ES-I3 (cell line): ENCODE results near the gene CRADD.

Source experiments
- H3K36me3 ChIP-seq: 2 replicates; pipeline ENCODE4 v1.6.1; 2013; ENCODE audit warnings: mild to moderate bottlenecking, low read length, control low read depth, moderate library complexity; ENCODE audit not compliant: insufficient read depth
- H3K4me1 ChIP-seq: 2 replicates; pipeline ENCODE4 v1.6.1; 2013; ENCODE audit warnings: mild to moderate bottlenecking, control low read depth, low read length; ENCODE audit not compliant: insufficient read depth
- H3K9ac ChIP-seq: 2 replicates; pipeline ENCODE4 v1.6.1; 2013; ENCODE audit warnings: low read depth, mild to moderate bottlenecking, low read length, moderate library complexity
- H3K9me3 ChIP-seq: 2 replicates; pipeline ENCODE4 v1.6.1; 2013; ENCODE audit warnings: mild to moderate bottlenecking, low read length, moderate library complexity; ENCODE audit not compliant: control insufficient read depth, insufficient read depth

Gene CRADD

DNA sequence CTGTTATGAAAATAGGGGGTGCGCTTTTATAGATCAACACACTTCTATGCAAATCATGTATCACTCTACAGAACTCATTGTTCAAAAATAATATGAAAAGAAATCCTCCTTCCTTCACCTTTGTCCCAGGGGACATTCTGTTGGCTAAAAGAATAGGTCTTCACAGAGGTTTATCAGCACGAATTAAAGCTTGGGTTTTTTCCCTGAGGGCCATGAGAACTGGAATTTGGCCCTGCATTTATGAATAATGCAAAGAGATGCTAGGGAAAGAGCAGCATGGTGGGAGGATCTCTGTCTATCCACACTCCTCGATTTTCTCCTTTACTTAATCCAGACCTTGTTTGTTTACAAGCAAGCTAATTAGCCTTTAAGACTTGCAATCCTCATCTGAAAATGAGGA is 16.2 kb upstream of the CRADD start:
- no peaks in the 10 kb centered on the region for H3K36me3 ChIP-seq
- H3K9ac ChIP-seq = no peak overlapping the region
- no peaks in the 10 kb centered on the region for H3K9me3 ChIP-seq
- no peaks in the 10 kb centered on the region for H3K4me1 ChIP-seq

GRCh38 chr12:93663006-93663728 is 14.0 kb upstream of the CRADD start:
- Histone ChIP-seq H3K9ac (no peak overlapping the region), H3K36me3 (no peaks in the 10 kb centered on the region), H3K4me1 (no peaks in the 10 kb centered on the region), H3K9me3 (no peaks in the 10 kb centered on the region)

- Histone ChIP-seq H3K9ac (no peak overlapping the region), H3K9me3 (no peaks in the 10 kb centered on the region), H3K36me3 (no peaks in the 10 kb centered on the region), H3K4me1 (no peaks in the 10 kb centered on the region)
These were observed 13.5 kb upstream of the CRADD start for GRCh38 chr12:93663729-93664084.

DNA sequence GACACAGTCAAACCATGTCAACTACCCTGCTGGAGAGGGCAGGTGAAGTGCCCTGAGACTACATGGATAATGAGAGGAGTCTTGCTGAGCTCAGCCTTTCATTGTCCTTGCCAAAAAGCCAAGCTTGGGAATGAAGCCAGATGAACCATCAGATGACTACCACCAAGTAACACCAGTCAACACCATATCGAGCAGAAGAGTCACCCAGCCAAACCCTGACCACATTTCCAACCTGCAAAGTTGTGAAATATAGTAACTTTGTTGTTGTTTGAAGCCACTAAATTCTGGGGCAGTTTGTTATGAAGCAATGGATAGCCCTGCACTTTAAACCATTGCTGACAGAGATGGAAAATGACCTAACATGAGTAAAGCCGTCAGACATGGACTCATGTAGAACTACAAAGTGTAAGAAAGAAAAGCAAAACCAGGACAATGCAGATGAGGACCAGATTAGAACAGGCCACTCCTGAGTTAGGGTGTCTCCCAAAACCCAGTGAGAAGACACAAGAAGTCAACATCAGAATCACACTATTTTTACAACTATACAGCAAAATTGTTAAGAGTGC is 12.5 kb upstream of the CRADD start:
- H3K4me1 ChIP-seq = no peaks in the 10 kb centered on the region
- no peak overlapping the region for H3K9ac ChIP-seq
- H3K9me3 ChIP-seq = peaks cover 7% of the 10 kb centered on the region; the same call in 1 of the 2 replicates
- no peaks in the 10 kb centered on the region for H3K36me3 ChIP-seq

GRCh38 chr12:93667672-93668071 is 9.5 kb upstream of the CRADD start:
- Histone ChIP-seq H3K9me3 (peaks cover 9% of the 10 kb centered on the region), H3K9ac (no peak overlapping the region), H3K4me1 (no peaks in the 10 kb centered on the region), H3K36me3 (no peaks in the 10 kb centered on the region)

DNA sequence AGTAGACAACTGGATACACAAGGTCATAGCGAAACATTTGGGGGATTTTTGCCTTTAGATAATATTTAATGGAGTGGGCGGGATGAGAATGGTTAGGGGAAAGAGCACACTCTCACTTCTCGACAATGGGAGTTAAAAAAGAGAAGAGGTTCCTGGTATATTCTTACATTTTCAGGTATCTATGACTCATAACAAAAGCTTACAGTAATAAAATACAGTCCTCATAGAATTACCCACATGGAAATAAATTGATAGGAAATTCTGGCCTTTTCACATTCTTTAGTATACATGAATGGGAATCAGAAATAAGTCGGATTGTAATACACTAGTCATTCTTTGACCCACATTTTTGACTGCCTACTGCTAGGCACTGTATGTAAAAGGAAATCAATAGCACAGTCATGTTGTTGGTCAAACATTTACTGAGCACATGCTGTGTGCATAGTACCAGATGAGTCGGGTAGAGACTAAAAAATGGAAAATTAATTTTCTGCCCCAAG is 8.2 kb upstream of the CRADD start:
- no peak overlapping the region for H3K9ac ChIP-seq
- no peaks in the 10 kb centered on the region for H3K4me1 ChIP-seq
- H3K9me3 ChIP-seq = peaks cover 9% of the 10 kb centered on the region
- H3K36me3 ChIP-seq = no peaks in the 10 kb centered on the region

DNA sequence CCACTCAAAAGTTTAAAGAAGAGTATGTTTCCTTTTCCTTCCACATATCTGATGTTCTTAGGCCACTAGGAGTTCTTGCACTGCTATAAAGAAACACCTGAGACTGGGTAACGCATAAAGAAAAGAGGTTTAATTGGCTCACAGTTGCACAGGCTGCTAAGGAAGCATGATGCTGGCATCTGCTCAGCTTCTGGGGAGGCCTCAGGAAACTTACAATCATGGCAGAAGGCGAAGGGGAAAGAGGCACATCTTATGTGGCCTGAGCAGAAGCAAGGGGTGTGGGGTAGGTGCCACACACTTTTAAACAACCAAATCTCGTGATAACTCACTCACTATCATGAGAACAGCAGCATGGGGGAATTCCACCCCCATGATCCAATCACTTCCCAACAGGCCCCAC is 7.7 kb upstream of the CRADD start:
- H3K9me3 ChIP-seq = peaks cover 9% of the 10 kb centered on the region
- H3K36me3 ChIP-seq = no peaks in the 10 kb centered on the region
- H3K4me1 ChIP-seq = no peaks in the 10 kb centered on the region
- no peak overlapping the region for H3K9ac ChIP-seq

- peaks cover 9% of the 10 kb centered on the region for H3K9me3 ChIP-seq
- H3K9ac ChIP-seq = no peak overlapping the region
- no peaks in the 10 kb centered on the region for H3K4me1 ChIP-seq
- H3K36me3 ChIP-seq = no peaks in the 10 kb centered on the region
These were observed 7.1 kb upstream of the CRADD start for GRCh38 chr12:93670104-93670503.

GRCh38 chr12:93671044-93671443 is 6.1 kb upstream of the CRADD start:
- Histone ChIP-seq H3K9ac (no peak overlapping the region), H3K36me3 (no peaks in the 10 kb centered on the region), H3K4me1 (no peaks in the 10 kb centered on the region), H3K9me3 (peaks cover 9% of the 10 kb centered on the region)

- Histone ChIP-seq H3K36me3 (no peaks in the 10 kb centered on the region), H3K4me1 (no peaks in the 10 kb centered on the region), H3K9ac (no peak overlapping the region)
These were observed 4.1 kb upstream of the CRADD start for GRCh38 chr12:93673084-93673483.

GRCh38 chr12:93674386-93674785 is 2.8 kb upstream of the CRADD start:
- Histone ChIP-seq H3K9ac (no peak overlapping the region), H3K9me3 (peaks cover 3% of the 10 kb centered on the region; the same call in 1 of the 2 replicates), H3K4me1 (peaks cover 5% of the 10 kb centered on the region), H3K36me3 (no peaks in the 10 kb centered on the region)

More at GRCh38 chr12:93673084-93673483, 4.1 kb upstream of the CRADD start:
- peaks cover 9% of the 10 kb centered on the region for H3K9me3 ChIP-seq

DNA sequence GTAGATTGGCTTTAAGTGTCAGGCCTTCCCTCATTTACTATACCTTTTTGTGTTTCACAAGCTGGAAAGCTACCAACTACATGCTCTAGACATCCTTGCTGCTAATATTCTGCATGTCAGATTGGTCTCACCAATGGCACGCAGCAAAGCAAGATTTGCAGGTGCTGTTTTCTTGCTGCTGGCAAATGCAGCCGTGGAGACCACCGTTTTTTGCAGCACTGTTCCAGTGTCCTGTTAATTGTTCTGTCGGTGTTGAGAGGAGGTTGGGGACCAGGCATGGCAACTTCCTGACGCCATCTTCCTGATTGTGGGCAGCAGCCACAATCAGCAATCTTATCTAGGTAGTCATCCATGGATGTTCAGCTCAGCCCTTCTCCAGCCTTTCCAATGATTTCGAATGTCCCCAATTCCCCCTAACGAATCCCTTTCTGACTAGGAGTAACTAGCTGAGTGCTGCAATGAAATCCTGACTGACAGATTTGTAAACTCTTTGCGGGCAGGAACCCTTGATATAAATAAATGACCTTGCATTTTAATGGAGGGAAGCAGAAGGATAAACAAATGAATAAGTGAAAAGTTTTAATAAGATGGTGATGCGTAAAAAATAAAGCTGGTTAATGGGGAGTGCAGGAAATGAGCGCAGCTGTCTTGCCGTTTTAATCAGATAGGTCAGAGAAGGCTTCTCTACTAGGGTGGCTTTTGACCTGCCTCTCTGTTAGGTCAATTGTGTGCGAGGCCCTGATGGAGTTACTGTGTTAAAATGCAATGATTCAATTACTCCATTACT is 574 bp upstream of the CRADD start:
- Histone ChIP-seq H3K4me1 (peaks cover 5% of the 10 kb centered on the region), H3K9ac (peak overlapping the region; percentile 79), H3K9me3 (no peaks in the 10 kb centered on the region), H3K36me3 (no peaks in the 10 kb centered on the region)

DNA sequence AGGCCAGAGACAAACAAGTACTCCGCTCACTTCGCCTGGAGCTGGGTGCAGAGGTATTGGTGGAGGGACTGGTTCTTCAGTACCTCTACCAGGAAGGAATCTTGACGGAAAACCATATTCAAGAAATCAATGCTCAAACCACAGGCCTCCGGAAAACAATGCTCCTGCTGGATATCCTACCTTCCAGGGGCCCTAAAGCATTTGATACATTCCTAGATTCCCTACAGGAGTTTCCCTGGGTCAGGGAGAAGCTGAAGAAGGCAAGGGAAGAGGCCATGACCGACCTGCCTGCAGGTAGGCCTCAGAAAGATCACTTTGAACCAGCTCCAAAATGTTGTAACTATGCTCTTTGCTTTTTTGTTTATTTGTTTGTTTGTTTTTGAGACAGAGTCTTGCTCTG is 1.6 kb downstream of the CRADD start:
- H3K9ac ChIP-seq = no peak overlapping the region

DNA sequence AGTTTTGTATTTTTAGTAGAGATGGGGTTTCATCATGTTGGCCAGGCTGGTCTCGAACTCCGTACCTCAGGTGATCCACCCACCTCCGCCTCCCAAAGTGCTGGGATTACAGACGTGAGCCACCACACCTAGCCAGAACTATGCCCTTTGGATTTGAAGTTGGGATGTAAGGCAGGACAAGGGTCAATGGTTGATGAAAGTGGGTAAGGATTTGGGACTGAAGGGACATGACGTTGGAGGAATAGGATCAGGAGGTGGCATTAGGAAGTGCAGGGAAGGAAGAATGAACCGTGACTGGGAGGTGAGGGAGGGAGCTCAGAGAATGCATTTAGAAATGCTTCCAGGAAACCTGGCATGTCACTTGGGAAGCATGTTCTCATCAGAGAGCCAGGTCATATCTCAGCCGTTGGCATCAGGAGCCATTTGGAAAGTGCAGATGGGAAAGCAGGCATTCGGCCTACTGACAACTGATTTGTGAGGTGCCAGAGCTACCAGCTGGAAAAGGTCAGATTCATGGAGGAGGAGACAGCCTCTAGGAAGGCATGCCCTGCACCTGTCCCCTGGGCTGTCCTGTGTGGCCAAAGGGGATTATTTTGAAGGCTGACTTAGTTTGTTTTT is 2.2 kb downstream of the CRADD start:
- Histone ChIP-seq H3K36me3 (no peaks in the 10 kb centered on the region), H3K9me3 (no peaks in the 10 kb centered on the region), H3K9ac (no peak overlapping the region), H3K4me1 (peaks cover 15% of the 10 kb centered on the region)

More for the DNA sequence above, 1.6 kb downstream of the CRADD start:
- H3K4me1 ChIP-seq = peaks cover 15% of the 10 kb centered on the region
- no peaks in the 10 kb centered on the region for H3K36me3 ChIP-seq
- no peaks in the 10 kb centered on the region for H3K9me3 ChIP-seq
